ENCODE results near the gene MBD5.
A peak's percentile ranks its signal among the peaks of the same experiment; 100 is the strongest.

MBD5 gene

GRCh38 chr2:148026573-148026972 lies 5.7 kb downstream of the MBD5 start:
- no peak for DNase-seq

- DNase-seq, result no peak
Measured at GRCh38 chr2:148027822-148028221, 6.9 kb downstream of the MBD5 start.

GRCh38 chr2:148028781-148029180 lies 7.9 kb downstream of the MBD5 start:
- no peak for DNase-seq

GRCh38 chr2:148031152-148031551 lies 10.3 kb downstream of the MBD5 start:
- DNase-seq, result no peak

GRCh38 chr2:148032215-148032614 lies 11.3 kb downstream of the MBD5 start:
- no peak for DNase-seq

GRCh38 chr2:148039783-148040182 lies 18.9 kb downstream of the MBD5 start:
- DNase-seq, result no peak

GRCh38 chr2:148042219-148042618 lies 21.3 kb downstream of the MBD5 start:
- DNase-seq, result no peak

- DNase-seq, result no peak
Measured at GRCh38 chr2:148044322-148044721, 23.4 kb downstream of the MBD5 start.

- no peak for DNase-seq
Measured at GRCh38 chr2:148046802-148047201, 25.9 kb downstream of the MBD5 start.

GRCh38 chr2:148048475-148049221 lies 27.8 kb downstream of the MBD5 start:
- no peak for DNase-seq

GRCh38 chr2:148049284-148049683 lies 28.4 kb downstream of the MBD5 start:
- DNase-seq, result peak; percentile 3

GRCh38 chr2:148052687-148053086 lies 31.8 kb downstream of the MBD5 start:
- no peak for DNase-seq

GRCh38 chr2:148058641-148059040 lies 37.8 kb downstream of the MBD5 start:
- DNase-seq, result no peak

GRCh38 chr2:148063633-148064032 lies 42.7 kb downstream of the MBD5 start:
- DNase-seq, result no peak

GRCh38 chr2:148065936-148066335 lies 45.0 kb downstream of the MBD5 start:
- no peak for DNase-seq

- no peak for DNase-seq
Measured at GRCh38 chr2:148067801-148068200, 46.9 kb downstream of the MBD5 start.

GRCh38 chr2:148071351-148071750 lies 50.5 kb downstream of the MBD5 start:
- DNase-seq, result no peak

GRCh38 chr2:148096012-148096411 lies 75.1 kb downstream of the MBD5 start:
- DNase-seq, result no peak

GRCh38 chr2:148102641-148103040 lies 81.8 kb downstream of the MBD5 start:
- DNase-seq, result no peak

GRCh38 chr2:148103946-148104345 lies 83.1 kb downstream of the MBD5 start:
- no peak for DNase-seq

GRCh38 chr2:148106331-148106730 lies 85.4 kb downstream of the MBD5 start:
- DNase-seq, result no peak

GRCh38 chr2:148108385-148108784 lies 87.5 kb downstream of the MBD5 start:
- DNase-seq, result no peak

GRCh38 chr2:148110184-148110583 lies 89.3 kb downstream of the MBD5 start:
- DNase-seq, result no peak

GRCh38 chr2:148122788-148123187 lies 101.9 kb downstream of the MBD5 start:
- no peak for DNase-seq

GRCh38 chr2:148124271-148124670 lies 103.4 kb downstream of the MBD5 start:
- DNase-seq, result no peak
